Stimulated activated CD4-positive, alpha-beta T cell treated with anti-CD3 and anti-CD28 coated beads, Interleukin-2, amount 100 ng/mL, for 48 hours (primary cell): ENCODE results near the gene VWA5A.

Source experiments
- DNase-seq, 2 donors: peaks; one replicate each; pipeline ENCODE4 v3.0.0-alpha.2; 2020

VWA5A gene, protein sequence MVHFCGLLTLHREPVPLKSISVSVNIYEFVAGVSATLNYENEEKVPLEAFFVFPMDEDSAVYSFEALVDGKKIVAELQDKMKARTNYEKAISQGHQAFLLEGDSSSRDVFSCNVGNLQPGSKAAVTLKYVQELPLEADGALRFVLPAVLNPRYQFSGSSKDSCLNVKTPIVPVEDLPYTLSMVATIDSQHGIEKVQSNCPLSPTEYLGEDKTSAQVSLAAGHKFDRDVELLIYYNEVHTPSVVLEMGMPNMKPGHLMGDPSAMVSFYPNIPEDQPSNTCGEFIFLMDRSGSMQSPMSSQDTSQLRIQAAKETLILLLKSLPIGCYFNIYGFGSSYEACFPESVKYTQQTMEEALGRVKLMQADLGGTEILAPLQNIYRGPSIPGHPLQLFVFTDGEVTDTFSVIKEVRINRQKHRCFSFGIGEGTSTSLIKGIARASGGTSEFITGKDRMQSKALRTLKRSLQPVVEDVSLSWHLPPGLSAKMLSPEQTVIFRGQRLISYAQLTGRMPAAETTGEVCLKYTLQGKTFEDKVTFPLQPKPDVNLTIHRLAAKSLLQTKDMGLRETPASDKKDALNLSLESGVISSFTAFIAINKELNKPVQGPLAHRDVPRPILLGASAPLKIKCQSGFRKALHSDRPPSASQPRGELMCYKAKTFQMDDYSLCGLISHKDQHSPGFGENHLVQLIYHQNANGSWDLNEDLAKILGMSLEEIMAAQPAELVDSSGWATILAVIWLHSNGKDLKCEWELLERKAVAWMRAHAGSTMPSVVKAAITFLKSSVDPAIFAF

GRCh38 chr11:124114942-124115781 lies at the start of gene VWA5A:
Gene VWA5A (plus strand): TSS chr11:124115450. CDS start chr11:124117512, 2,062 bp downstream.
- peak; percentile 62 to 63 for DNase-seq

DNA sequence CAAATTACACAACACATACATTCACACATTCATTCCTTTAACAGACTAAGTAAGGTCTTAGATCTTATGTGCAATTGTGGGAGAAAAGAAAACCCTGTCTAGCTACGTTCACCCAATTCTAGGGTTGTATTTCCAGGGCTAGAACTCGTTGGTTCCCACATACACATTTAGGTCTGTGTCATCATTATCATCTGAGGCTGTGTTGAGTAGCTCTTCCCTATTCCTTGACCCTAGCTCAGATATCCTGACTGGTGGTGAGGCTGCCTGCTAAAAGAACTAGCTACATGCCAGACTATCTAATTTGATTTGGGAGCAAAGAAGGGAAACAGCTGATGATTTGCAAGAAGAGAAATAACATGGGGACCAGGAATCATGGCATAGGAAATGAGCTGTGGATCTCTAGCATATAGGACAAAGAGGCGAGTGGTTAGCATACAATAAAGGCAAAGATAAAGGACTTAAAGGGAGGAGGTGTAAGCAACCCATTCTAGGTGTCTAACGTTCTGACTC lies 46.6 kb upstream of the VWA5A start:
- no peak for DNase-seq

DNA sequence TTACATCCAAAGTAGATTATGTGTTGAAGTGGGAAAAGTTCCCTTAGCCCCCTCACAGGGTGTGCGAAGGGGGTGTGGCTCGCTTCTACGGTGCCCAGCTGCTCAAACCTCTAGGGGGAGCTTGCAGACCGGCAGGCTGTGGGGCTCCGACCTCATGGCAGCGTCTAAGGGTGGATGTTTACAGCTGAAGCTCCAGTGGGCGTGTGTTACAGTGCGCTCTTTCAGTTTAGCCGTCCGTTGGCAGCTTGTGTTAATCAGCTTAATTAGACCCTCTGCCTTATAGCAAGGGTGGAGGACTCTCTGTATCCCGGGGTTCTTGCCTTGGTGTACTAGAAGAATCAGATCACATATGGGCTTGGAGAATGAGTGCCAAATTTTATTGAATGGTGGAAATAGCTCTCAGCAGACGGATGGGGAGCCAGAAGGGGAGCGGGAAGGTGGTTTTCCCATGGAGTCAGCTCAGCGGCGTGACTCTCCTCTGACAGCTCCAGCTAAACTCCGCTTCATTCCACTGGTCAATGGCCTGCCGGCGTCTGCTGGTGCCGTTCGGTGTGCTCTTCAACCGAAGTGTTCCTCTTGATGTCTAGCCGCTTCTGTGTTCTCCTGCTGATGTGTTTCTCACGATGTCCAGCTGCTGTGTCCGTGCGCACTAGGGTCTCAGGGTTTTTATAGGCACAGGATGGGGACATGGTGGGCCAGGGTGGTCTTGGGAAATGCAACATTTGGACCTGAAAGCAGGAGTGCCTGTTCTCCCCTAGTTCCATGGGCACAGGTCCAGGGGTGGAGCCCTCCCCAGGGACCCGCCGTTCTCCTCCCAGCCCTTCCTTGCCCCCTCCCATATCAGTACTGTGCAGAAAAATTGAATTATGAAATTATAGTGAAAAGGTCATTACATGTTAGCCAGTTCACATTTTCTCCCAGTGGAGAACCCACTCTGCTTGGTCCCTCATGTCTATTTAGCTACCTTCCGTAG lies 45.5 kb upstream of the VWA5A start:
- DNase-seq: peak in 1 of 2 donors; percentile 32

DNA sequence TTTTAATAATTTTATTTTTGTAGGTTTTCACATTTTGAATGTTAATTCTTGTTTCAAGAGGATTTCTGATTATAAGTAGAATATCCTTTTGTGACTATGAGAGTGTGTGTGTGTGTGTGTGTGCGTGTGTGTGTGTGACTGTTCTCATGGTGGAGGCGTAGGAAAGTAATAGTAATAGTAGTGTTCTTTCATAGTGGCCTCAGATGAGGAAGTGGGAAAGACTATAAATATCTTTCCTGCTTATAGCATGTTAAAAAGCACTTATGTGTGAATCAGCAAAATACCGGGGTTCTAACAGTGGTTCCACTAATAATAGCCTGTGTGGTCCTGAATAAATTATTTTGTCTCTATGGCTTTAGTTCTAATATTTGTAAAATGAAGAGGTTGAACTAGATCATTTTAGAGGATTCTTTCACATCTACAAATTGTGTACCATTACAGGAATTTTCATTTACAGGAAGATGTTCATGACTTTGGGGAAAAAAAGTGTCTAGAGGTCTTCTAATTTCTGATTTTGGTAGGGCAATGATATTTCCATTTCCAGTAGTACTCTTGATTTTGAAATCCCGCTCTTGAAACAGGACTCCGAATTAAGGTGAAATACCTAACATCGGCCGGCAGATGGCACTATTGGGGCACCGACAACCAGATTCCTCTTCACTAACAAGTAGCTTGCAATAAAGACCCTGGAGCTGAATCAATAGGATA lies 44.2 kb upstream of the VWA5A start:
- DNase-seq: peak; percentile 62 to 67

- no peak for DNase-seq
Observed at GRCh38 chr11:124071623-124071948, 43.7 kb upstream of the VWA5A start.

- DNase-seq: no peak
Observed at GRCh38 chr11:124072147-124072546, 43.1 kb upstream of the VWA5A start.

DNA sequence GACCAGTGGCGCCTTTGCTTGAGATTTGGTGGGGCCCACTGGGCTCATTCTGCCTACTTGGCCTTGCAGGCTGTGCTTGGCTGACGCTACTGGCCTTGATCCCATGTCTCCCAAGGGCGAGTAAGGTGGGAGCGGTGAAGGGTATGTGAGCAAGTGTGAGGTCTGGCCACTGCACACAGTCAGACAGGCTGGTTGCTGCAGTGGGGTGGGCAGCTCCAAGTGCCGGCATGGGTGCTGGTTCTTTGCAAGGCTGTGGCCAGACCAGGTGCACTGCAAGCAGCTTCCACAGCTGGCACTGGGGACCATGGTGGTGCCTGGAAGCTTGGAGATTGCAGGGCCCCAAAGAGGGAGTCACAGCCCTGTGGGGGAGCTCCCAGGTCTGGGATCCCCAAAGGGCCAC lies 40.7 kb upstream of the VWA5A start:
- no peak for DNase-seq

DNA sequence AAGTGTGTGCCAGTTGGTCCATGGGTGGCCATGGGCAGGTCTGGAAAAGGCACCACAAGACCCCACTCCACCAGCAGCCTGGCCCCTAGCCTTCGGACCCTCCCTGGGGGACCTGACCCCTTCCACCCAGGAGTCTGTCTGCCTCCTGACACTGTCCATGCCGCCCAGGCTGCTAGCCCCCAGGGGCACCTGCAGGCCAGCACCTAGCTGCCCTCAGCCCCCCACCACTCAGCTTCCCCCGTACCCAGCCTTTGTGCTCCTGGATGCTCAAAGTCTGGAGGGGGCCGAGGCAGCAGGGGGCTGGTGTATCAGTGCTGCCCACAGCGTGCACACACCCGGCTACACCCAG lies 39.8 kb upstream of the VWA5A start:
- DNase-seq: no peak

- DNase-seq: peak in 1 of 2 donors; percentile 10
Observed at GRCh38 chr11:124075841-124076651, 39.2 kb upstream of the VWA5A start.

DNA sequence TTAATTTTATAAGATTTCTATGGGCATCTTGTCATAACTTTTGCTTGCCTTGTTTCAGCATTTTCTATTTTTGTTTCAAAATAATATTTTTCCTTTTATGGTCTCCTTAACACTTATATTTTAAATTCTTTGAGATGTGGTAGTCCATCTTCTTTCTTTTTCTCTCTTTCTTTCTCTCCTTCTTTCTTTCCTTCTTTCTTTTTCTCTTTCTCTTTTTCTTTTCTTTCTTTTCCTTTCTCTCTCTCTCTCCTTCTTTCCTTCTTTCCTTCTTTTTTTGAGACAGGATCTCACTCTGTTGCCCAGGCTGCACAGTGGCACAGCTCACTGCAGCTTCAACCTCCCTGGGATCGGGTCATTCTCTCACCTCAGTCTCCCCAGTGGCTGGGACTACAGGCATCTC lies 38.0 kb upstream of the VWA5A start:
- DNase-seq: no peak

GRCh38 chr11:124078591-124078990 lies 36.7 kb upstream of the VWA5A start:
- DNase-seq: no peak

DNA sequence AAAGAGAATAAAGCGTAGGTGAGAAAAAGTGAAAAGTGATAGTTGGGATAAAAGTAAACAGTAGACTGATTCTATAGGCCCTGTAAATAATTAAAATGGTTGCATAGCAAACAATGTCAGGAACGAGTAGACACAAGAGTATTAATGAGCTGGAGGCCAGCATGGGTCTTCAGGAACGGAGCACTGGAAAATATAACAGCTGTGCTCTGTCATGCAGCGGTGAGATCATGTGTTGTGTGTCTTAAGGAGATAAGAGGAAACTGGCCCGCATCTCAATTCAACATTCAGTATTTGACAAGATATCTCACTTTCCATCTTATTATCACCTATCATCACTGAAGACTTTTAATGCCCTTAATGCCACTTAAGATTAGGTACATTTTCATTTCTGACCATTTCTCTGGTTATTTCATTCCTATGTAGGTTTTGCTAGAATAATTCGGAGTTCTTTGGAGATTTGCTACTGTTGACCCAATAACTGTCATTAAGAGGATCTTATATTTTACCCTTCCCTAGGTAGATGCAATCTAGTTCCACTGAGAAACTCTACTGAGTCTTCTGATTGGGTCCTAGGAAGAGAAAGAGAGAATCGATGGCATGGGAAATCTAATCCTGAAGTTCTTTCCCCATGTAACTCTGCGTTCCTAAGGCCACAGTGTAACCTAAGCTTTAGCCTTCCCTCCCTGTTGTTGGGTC lies 35.5 kb upstream of the VWA5A start:
- no peak for DNase-seq

DNA sequence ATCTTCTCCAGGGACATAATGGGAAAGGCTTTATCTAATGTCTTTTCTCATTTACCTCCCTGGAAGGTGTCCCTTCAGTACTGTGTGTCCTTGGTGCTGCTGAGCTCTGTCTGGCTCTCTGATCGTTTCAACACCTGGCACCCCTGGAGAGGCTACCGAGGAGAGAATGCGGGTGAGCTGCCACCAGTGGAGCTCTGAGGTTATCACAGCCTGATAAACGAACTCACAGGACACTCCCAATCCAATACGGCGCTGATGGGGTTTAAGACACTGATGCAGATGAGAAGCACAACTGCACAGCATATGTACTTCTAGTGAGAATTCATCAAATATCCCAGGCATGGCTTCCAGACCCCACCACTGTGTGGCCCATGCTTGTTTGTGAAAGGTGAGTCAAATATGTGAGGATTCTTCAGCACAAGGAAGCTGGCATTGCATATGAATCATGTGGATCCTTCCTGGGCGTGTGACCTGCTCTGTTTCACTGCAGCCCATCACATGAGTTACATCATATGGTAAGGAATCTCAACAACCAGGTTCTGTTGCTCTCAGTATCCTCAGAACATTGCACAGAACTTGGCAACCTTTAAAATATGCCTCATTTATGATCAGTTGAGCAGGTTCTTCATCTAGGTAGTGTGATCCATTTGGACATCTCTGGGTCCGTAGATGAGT lies 34.8 kb upstream of the VWA5A start:
- DNase-seq: no peak

- DNase-seq: no peak
Observed at GRCh38 chr11:124081483-124081882, 33.8 kb upstream of the VWA5A start.

GRCh38 chr11:124082371-124082770 lies 32.9 kb upstream of the VWA5A start:
- no peak for DNase-seq

GRCh38 chr11:124085583-124085982 lies 29.7 kb upstream of the VWA5A start:
- no peak for DNase-seq

DNA sequence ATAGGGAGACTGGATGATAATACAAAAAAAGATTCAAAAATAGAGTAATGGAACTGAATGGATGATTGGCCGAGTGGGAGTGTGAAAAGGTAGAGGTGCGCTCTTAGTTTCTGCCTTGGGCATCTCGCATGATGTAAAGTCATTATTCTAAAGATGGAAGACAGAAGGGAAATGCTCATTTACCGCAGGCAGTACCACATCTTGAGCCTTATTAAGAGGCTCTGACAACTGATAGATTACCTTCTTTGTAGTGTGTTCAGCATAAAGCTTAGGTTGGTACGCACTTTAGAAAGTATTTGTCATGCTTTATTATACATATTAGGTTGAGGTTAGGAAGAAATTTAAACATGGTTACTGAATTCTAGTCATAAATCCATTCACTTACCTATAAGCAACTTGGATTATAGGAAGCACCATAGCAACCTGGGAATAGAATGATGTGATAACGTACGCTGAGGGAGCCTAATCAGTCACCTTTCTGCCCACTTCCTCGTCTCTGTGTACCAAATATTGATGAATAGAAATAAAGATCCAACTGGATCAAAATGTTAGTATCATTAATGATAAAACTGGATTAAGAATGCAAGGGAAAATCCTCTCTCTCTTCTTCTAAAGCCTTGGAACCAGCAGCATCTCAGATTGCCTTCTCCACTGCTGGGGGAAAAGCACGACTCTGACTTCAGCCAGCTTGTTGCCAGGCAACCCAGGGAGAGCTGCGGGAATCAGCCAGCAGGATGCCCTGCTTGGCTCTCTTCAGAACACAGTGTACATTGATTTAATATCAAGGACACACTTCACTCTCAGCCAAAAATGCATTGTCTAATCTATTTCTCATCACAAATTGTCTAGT lies 29.0 kb upstream of the VWA5A start:
- no peak for DNase-seq

- no peak for DNase-seq
Observed at GRCh38 chr11:124090996-124091395, 24.3 kb upstream of the VWA5A start.
